Astrocyte (in vitro differentiated cells and primary cell): ENCODE results near the gene THSD7B.

Experiments
- EZH2 ChIP-seq: IDR thresholded peaks from 2 replicates; pipeline ENCODE4 v1.6.1; 2012; ENCODE audit warnings: mild to moderate bottlenecking, low read length, inconsistent platforms; ENCODE audit not compliant: insufficient read depth
- TF ChIP-seq, protein P1 (sequence below): IDR thresholded peaks from 2 replicates; pipeline ENCODE4 v1.5.1; 2011; ENCODE audit warnings: low read depth, mild to moderate bottlenecking, inconsistent platforms, low read length, moderate library complexity; ENCODE audit not compliant: insufficient read depth

DNA sequence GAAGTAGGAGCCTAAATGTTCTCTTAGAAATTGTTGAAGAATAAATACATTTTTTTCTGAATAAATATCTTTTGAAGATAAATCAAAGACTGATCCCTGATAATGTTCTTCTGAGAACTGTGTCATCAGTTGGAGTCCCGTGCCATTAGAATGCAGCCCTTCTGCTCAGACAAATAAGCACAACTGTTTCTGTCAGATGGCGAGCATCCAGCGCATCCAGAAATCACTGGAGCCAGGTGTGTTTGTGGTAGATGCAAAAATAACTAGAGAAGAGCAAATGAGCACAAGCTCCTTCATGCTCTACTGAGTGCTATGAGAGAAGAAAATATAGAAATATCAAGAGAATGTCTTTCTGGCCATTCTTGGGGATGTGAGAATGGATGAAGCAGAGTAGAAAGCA, 573.7 kb downstream of the THSD7B start:
- no peak for TF ChIP-seq EZH2
- TF ChIP-seq, protein P1, sequence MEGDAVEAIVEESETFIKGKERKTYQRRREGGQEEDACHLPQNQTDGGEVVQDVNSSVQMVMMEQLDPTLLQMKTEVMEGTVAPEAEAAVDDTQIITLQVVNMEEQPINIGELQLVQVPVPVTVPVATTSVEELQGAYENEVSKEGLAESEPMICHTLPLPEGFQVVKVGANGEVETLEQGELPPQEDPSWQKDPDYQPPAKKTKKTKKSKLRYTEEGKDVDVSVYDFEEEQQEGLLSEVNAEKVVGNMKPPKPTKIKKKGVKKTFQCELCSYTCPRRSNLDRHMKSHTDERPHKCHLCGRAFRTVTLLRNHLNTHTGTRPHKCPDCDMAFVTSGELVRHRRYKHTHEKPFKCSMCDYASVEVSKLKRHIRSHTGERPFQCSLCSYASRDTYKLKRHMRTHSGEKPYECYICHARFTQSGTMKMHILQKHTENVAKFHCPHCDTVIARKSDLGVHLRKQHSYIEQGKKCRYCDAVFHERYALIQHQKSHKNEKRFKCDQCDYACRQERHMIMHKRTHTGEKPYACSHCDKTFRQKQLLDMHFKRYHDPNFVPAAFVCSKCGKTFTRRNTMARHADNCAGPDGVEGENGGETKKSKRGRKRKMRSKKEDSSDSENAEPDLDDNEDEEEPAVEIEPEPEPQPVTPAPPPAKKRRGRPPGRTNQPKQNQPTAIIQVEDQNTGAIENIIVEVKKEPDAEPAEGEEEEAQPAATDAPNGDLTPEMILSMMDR: no peak
